Fibroblast of peridontal ligament (primary cell): ENCODE results near the gene C2orf72.
"Not testable (repeated sequence)": the region's sequence is repeated elsewhere in the genome, so short reads cannot be mapped to it uniquely, and the experiment has no call there.

ENCODE experiments used
- DNase-seq: peaks from one replicate; pipeline ENCODE4 v3.0.0-alpha.2; 2010; ENCODE audit errors: extremely low read depth

C2orf72 gene

DNA sequence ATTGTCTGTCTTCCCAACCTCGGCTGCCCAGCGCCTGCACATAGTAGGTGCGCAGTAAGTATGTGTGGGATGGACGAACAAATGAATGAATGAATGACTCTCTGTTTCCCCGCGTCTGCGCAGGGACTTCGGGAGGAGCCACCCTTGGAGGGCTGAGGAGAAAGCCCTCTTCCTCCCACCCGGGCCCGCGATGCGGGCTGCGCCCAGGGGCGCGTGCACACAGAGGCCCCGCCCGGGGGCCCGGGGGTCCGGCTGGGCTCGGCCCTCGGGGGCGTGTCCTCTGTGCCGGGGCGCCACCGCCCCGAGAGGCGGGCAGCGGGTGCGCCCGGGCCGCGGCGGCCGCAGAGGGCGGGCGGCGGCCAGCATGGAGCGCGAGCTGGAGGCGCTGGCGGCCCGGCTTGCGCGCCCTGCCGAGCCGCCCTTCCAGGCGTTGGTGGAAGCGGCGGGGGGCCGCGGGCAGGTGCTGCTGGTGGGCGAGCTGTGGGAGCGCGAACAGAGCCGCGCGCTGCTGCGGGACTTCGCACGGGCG, at the start of gene C2orf72:
TSS of gene C2orf72 (plus strand) at position 322 of the 529 bp plus-strand sequence. CDS start at position 365, 43 bp downstream.
- no peak for DNase-seq

DNA sequence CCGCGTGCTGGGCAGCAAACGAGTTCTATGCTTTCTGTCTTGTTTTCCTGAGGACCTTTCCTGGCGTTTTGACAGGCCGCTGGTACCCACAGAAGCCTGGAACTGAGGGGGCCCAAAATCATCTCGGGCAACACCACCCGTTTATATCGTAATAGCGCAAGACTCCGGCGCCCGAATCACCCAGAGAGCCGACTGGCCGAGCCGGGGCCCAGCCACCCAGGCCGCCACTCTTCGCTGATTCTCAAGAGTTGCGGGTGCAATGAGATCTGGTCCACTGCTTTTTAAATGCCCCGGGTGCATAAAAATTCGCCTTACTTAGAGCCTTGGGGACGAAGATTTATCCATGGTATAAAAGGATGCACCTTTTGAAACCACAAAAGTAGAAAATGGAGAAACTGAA, 47.6 kb upstream of the C2orf72 start:
- no peak for DNase-seq

DNA sequence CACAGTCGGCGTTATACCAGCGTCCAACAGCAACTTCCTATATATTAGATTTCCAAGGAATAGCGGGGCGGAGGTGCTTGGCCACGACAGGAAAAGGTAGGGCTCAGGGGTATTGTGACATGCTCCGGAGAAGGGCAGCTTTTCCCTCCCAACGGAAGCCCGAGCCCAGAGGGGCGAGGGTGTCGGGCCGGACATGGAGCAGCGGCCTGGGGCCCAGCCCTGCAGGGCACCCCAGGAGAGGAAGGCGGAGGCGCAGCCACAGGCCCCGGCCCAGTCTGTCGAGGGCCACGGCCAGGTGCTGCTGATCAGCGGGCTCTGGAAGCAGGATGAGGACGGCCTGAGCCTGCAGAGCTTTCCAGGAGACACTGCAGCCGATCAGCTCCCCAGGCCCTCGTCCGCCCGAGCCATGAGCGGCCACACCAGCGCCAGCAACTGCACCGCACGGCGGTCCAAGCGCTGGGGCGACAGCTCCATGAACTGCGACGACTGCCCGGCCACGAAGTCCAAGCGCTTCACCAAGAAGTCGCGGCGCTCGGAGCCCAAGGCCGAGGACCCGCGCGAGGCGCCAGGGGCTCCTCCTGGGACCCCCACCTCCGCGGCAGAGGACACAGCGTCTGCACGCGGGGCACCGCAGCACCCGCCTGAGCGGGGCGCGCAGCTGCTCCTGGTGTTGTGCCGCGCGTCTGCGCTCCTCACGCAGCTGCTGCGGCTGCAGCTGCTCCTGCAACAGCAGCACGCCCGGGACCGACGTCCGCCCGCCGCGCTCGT, 47.0 kb upstream of the C2orf72 start:
- DNase-seq = no peak

DNA sequence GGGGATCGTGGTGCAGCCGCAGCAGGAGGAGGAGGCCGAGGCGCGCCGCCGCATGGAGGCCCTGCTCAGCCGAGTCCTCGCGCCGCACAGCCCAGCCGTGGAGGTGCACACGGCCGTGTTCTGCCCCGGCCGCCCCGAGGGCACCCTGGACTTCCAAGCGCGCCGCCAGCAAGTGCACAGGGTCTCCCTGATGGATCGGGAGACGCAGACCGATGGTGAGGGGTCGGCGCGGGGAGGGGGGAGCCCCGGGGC, 46.5 kb upstream of the C2orf72 start:
- DNase-seq = no peak

DNA sequence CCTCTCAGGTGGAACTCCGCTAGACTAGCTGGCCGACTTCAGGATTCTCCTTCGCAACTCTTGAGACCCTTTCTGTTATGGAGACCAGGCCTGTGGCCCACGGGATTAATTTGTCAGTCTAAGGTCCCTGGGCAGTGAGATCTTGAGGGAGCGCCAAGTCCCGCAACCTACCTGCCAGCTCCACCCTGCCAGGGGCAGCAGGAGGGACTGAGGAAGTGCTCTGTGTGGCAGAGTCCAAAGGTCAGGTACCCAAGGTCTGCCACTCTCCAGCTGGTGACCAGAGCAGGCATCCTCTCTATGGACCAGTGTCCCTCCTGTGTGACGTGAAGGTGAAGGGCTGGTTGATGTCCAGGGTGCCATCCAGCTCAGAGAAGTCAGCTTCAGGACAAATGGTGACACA, 45.7 kb upstream of the C2orf72 start:
- no peak for DNase-seq

DNA sequence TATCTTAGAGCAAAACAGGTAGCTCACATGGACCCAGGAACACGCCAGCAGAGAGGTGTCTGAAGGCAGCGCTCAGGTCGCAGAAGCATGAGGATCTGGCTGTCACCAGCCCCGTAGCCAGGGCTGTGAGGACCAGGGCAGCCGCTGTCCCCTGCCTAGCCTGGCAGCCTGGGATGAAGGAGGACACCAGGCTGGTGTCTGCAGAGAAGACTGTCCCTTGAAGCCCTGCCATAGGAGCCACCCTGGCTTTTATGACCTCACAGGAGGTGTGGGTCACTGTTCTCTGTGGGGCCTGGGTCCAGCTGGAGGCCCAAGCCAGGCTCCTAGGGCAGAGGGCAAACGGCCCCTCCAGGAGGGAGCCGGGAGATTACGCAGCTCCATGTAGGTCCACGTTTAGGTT, 41.5 kb upstream of the C2orf72 start, which contains the start of gene SPATA3:
TSS of gene SPATA3 (plus strand) at position 301 of the 400 bp plus-strand sequence. CDS start 113 bp downstream, outside the sequence.
- no peak for DNase-seq

DNA sequence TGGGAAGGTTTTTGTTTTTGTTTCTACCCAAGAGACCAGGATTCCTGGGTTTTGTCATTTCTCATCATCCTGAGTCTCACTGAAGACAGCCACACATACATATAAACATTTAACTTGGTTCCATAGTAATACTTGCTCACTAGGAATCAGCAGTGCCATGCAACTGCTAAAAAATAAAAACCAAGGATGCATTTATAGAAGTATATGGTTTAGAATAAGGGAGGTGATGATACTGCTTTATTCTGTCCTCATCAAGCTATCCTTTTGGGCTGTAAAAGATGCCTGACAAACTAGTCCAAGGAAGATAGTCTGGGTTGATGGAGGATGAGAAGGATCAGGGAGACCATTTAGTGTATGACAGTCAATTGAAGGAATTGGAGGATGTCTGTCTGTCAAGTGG, 40.7 kb upstream of the C2orf72 start:
- DNase-seq = no peak

DNA sequence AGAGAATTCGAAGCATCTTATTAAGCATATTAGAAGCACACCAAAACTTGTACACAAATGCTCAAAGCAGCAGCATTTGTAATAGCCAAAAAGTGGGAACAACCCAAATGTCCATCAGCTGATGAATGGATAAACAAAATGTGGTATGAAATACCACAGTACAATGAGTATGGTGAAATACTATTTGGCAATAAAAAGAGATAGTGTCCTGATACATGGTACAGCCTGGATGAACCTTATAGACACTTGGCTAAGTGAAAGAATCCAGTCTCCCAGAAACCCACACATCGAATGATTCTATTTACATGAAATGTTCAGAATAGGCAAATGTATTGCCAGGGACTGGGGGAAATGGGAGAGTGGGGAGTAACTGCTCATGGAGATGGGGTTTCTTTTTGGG, 38.4 kb upstream of the C2orf72 start:
- no peak for DNase-seq

DNA sequence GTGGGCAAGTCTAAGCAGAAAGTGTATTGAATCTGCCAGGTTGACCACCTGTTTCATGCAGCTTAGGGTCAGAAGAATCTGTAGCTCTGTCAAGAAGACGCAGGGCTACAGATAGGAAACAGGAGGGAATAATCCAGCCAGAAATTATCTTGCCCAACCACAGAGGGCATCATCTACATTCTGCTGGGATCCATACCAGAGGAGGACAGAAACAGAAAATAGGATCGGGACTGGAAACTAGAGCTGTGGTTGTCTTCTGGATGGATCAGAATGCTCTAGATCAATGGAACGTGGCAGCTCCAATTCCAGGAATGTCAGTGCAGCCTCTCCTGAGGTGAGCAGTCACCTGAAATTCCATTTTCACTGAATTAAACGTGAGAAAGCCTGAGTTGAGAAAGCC, 37.8 kb upstream of the C2orf72 start:
- DNase-seq = no peak

DNA sequence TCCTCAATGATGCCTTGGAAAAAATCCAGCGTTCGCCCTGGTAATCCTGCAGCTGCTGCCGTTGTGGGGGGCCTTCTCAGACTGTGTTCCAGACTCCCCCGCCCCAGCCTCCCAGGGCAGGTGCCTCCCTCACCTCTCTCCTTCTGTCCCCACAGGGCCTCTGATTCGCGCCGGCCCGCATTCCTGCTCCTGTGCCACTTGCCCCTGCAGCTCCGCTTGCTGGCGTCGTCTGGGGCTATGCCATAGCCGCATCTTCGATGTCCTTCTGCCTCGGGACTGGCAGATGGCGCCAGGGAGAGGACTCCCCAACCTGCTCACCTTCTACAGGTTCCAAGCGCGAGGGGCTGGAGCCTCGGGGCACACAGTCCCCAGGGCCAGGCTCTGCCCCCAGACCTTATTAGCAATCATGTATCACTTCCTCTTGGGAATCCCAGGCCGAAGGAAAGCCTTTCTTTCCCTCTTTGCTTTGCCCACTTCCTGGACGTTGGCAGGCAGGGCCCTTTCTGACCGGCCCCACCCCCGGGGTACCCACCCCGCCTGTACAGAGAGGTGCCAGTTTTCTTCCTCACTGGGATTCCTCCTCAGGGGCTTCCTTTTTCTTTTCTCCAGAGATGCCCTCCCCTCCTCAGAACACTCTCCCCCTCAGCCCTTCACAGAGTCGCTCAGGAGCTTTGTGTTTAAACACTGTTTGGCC, 37.0 kb upstream of the C2orf72 start:
- DNase-seq = no peak

DNA sequence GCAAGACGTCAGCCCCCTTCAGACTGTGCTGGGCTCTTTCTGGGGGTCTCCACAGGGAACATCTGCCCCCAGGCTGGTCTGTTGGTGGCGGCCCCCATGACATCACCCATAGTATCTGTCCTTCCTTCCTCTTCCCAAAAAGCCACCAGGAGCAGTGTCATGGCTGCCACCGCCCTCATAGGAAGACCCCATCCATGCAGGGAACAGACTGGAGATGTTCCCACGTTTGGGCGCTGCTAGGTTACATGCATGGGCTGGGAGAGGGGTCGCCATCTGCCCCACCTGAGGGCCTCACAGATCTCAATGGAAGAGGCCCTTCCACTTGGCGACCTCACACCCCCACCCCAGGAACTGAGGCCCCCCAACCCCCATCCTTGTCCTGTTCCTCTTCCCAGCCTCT, 36.3 kb upstream of the C2orf72 start:
- no peak for DNase-seq

DNA sequence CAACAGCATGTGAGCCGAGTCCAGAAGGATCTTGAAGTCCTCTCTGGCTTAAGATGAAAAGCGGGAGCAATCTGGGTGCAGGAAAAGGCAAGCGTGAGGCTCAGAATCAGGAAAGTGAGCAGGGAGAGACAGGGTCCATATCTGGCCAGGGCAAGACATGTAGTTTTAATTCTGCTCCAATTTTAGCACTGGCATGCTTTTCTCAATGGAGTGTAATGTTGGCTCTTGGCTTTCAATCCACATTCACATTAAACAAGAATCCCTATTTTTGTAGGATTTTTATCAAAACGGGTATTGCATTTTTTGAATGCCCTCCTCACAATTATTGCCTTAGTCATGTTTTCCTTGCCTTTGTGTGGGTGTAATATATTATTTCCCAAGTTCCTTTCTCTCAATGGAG, 35.4 kb upstream of the C2orf72 start:
- no peak for DNase-seq

DNA sequence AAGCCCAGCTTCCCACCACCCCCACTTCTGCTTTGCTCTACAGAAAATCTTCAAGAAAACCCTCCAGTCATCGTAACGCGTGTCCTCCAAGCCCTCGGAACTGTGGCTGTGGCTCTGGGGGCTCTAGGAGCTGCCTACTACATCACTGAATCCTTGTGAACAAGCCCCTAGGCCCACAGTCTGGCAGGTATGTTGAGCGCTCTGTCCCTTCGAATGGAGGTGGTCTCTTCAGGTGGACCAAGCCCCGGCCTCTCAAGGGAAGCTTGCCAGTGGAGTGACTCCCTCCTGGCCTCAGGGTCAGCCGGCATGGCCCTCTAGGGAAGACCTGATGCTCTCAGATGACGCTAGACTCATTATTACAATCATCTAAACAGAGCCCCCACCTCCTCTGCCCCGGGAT, 34.7 kb upstream of the C2orf72 start:
- no peak for DNase-seq

DNA sequence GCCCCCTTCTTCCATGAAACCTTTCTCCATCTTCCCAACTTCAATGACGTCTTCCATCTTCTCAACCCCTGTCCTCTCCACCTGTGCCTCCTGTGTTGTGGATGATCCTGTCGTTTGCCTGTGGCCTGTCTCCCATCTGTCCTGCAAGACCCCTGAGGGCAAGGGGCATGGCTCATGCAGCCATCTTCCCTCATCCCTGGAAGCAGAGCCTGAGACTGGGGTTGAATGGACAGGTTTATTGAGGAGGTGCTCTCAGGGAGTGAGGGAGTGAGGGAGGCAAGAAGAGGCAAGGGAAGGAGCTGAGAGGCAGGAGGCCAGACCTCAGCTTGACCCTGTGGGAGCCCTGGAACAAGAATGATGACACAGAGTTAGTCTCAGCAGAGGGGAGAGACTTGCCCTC, 34.1 kb upstream of the C2orf72 start:
- DNase-seq = no peak

DNA sequence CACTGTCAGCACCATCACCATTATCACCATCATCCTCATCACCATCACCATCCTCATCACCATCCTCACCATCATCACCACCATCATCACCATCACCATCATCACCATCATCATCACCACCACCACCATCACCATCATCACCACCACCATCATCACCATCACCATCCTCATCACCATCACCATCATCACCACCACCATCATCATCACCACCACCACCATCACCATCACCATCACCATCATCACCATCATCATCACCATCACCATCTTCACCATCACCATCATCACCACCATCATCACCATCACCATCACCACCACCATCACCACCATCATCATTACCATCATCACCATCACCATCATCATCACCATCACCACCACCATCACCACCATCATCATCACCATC, 32.4 kb upstream of the C2orf72 start:
- not testable (repeated sequence) for DNase-seq

DNA sequence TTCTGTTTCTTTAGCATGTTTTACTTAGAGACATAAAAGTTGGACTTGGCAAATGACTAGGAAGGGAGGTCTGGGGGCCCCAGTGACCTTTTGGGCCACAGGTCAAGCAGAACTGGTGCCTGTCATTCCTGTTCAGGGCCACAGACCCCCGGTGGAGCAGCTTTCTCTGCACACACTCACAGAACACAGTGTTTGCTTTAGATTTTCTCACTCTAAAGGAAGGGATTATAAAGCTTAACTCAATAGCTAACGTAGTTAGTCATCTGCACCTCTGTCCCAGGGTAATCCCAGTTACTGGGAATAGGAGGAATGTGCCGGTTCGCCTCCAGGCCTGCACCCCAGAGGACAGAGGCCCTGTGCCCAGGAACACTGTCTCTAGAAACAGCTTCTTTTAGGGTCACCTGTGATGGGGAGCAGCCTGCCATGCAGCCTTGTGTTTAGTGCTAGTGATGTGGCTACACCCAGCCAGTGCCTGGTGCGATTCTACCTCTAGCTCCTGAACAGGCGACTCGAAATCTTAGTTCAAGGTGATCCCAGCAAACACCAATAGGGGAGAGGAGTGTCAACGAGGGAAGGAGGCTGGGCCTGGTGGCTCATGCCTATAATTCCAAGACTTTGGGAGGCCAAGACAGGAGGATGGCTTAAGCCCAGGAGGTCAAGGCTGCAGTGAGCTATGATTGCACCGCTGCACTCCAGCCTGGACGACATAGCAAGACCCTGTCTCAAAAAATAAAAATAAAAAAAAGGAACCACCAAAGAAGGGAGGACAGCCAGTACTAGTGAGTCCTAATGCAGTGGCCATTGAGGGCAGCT, 29.8 kb upstream of the C2orf72 start:
- DNase-seq = no peak

DNA sequence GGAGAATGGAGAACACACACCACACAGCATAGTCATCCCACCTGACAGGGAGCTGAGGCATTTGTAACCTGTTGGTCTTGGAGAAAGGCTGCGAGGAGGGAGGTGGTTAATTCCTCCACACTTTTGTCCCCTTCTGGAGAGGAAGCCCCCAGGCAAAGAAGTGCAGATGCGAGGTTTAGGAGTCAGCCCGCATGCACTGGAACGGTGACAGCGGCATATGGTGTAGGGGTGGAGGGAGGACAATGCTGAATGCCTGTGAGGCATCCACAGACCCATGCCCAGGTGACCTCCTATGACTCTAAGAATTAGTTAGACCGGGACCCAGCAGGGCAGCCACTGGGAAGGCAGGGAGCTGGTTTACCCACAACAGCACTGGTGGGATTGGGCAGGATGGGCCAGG, 29.2 kb upstream of the C2orf72 start:
- DNase-seq = no peak

DNA sequence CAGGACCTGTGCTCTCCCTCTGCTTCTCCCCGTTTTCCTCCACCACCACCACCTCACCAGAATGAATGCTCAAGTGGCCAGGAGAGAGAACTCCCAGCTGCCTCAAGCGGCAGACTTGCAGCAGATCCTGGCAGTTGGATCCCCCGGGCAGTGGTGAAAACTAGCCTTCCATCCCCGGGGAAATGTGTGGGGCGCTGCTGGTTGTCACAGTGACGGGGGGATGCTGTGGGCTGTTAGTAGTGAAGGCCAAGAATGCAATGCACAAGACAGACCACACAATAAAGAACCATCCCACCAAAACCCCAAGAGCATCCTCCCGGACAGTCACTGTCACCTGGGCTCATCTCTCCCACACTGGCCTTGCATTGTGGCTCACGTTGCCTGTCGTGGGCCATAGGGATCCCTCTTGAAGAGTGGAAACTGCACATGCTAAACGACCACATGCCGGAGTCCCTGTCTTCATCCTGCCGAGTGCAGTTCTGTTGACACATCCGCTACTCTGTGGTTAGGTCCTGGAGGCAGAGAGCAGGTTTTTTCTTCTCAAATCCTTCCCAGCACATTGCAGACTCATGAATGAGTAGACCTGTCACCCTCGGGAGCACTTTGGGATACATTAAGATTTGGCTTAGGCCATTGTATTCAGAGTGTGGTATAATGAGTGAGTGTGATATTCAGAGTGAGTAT, 27.9 kb upstream of the C2orf72 start:
- no peak for DNase-seq

DNA sequence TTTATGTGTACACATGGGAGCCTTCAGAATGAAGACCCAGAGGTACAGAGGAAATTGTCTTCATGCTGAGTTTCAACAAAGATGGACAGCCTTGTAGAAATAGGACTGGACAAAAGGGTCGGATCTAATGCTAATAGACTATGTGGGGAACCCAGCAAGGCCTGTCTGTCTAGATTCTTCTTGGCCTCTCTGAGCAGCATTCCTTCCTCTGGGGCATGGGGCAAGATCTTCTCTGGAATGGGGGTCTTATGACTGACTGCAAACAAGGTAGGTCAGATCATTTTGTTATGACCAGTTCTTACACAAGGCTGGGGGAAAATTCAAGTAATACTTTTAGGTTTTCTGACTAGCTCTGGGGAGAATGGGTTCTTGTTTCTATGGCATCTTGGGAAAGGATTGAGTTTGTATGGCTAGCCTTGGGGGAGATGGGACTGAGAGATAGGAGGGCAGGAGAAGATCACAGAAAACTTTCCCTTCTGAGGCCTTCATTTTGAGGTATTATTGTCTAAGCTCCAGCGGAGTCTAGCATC, 27.1 kb upstream of the C2orf72 start:
- DNase-seq = no peak

DNA sequence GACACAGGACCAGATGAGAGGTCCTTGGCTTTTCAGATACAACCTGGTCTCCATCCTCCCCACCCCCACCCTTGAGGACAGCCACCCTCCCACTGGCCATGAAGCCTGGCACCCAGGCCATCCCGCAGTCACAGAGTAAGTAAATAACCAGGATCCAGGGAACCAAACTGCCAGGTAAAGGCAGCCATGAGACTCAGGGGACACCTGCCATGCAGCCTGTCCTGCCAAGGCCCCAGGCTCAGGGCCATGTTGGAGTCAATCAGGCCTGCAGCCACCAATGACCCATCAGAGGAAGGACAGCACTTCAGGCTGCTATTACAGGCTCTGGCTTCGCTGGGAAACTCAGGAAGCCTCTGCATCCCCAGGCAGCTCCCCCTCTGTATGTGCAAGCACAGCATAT, 25.8 kb upstream of the C2orf72 start:
- DNase-seq = no peak

DNA sequence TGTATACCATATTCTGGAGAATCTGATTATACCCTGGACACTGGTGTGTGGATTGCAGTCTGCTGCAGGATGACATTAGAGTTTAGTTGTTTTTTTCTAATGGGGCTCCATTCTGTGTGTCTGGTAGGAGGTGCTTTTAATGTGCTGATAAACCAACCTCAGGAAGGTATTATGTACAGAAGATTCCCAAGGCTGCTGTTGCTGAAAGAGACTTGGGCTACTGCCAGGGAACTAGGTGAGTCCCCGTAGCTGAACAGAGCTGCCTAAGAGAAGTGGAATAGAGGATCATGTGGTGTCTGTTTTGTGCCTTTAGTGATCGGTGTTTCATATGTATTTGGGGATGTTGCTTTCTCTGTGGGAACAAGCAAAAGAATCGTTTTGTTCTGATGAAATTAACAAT, 24.9 kb upstream of the C2orf72 start:
- DNase-seq = no peak

DNA sequence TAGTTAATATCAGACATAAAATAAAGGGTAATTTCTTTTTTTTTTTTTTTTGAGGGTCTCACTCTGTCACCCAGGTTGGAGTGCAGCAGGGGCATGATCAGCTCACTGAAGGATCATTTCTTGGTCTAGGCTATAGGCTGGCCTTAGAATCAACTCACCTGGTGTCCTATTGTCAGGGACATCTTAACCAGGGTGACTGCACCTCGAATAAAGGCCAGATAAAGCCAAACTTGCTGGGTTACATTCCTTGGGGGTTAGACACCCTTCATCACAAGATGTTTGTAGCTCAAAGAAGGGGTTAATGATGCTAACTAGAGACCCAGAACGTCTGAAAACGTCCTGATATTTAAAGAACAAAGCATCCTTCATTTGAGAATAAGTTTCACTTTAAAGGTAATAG, 23.5 kb upstream of the C2orf72 start:
- no peak for DNase-seq
